Measurements from ENCODE around the gene GBP3. TPM values are rescaled to one million over a fixed set of nuclear protein-coding genes. Genes with fewer than 3 reads are reported as not detected.
A peak's percentile ranks its signal among the peaks of the same experiment; 100 is the strongest.
"Not testable (repeated sequence)": the region's sequence is repeated elsewhere in the genome, so short reads cannot be mapped to it uniquely, and the experiment has no call there.

The GBP3 gene
- total RNA-seq, 2 donors from 2014 or later, result 8.0 to 8.2 TPM

- peaks cover 8% of the 10 kb centered on the region for H3K4me1 ChIP-seq
- H3K27ac ChIP-seq, result peak overlapping the region; percentile 46 to 84 (median 62)
- H3K9me3 ChIP-seq, result no peaks in the 10 kb centered on the region
- intact Hi-C loops (cut with DNase I), result no loop called here
- ATAC-seq, result no peak
- TF ChIP-seq POLR2A (IDR thresholded peaks at IDR 0.05), result no peak
- no peak for TF ChIP-seq CTCF (IDR thresholded peaks at IDR 0.05)
- H3K27me3 ChIP-seq, result no peaks in the 10 kb centered on the region
- no peaks in the 10 kb centered on the region for H3K36me3 ChIP-seq (replicated peaks in 1 of 2; ENCODE audit: insufficient read depth in 1 of 2, low read depth in 2 of 2)
- no peak for DNase-seq
- H3K4me3 ChIP-seq, result no peak overlapping the region
These were observed 360 bp upstream of the GBP3 start for GRCh38 chr1:89023026-89023425.

DNA sequence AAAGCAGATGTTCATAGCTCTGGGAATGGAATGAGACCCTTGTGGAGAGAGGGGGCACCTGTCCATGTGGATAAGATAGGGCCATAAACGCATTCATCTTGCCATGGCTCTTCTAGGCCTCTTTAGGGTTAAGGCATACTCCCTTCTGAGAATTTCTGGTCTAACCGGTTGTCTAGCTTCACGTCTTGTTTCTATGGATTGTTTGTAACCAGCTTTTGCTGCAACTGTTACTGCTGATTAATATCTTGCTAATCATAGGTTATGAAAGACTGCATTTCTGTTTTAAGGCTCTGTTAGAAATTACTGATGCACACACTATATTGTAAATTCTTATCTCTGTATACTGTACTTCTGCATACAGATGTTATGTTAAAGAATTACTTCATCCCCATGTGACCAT lies 4.3 kb downstream of the GBP3 start:
- H3K9me3 ChIP-seq; H3K27me3 ChIP-seq; intact Hi-C loops (cut with DNase I); H3K4me1 ChIP-seq; ATAC-seq; H3K27ac ChIP-seq; H3K36me3 ChIP-seq (replicated peaks in 1 of 2; ENCODE audit: insufficient read depth in 1 of 2, low read depth in 2 of 2); DNase-seq; H3K4me3 ChIP-seq: not testable (repeated sequence)
- 33 to 34% methylated on average over 3 of the region's 3 CpGs for WGBS, 2 donors

DNA sequence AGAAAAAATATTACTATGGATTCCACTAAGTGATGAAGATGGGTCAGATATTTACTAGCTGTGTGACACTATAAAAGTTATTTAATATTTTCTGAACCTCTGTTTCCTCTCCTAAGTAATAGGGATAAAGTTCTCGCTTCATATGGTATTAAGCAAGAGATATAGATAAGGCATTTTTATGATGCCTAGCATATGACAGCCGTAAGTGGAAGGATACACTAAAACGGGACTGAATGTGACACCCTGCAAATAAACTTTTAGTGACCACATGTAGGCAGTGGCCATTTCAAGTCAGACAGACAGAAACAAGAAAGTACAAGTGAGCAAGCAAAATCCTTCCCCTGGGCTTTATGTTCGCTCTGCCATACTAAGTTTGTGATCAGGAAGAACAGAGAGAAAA lies 14.2 kb downstream of the GBP3 start:
- ATAC-seq (no peak), DNase-seq (no peak)
- Histone ChIP-seq H3K9me3 (no peaks in the 10 kb centered on the region), H3K36me3 (replicated peaks in 1 of 2; ENCODE audit: insufficient read depth in 1 of 2, low read depth in 2 of 2) (peaks cover 0 to 7% of the 10 kb centered on the region in 2 donors), H3K27me3 (no peaks in the 10 kb centered on the region), H3K4me1 (no peaks in the 10 kb centered on the region), H3K4me3 (no peak overlapping the region), H3K27ac (no peak overlapping the region)
- intact Hi-C loops (cut with DNase I), result loop anchor here (10.0 kb wide), 1 partner anchor 446 kb away; no protein-coding TSS in a partner anchor
- WGBS, 2 donors, result 73 to 79% methylated on average over 4 of the region's 4 CpGs
- TF ChIP-seq POLR2A (IDR thresholded peaks at IDR 0.05) (no peak), CTCF (IDR thresholded peaks at IDR 0.05) (no peak)

GRCh38 chr1:89005286-89006151 lies 17.1 kb downstream of the GBP3 start:
- DNase-seq (no peak), ATAC-seq (no peak)
- no peak for TF ChIP-seq CTCF (IDR thresholded peaks at IDR 0.05)
- WGBS, 2 donors, result 85 to 92% methylated on average over 9 of the region's 9 CpGs
- H3K4me1 ChIP-seq, result no peaks in the 10 kb centered on the region
- H3K4me3 ChIP-seq, result no peak overlapping the region
- H3K36me3 ChIP-seq (replicated peaks in 1 of 2; ENCODE audit: insufficient read depth in 1 of 2, low read depth in 2 of 2), result no peaks in the 10 kb centered on the region
- intact Hi-C loops (cut with DNase I), result loop anchor here (10.0 kb wide), 1 partner anchor 449 kb away; no protein-coding TSS in a partner anchor
- no peaks in the 10 kb centered on the region for H3K9me3 ChIP-seq
- H3K27ac ChIP-seq, result no peak overlapping the region
- H3K27me3 ChIP-seq, result no peaks in the 10 kb centered on the region

GRCh38 chr1:89002176-89002575 lies 20.5 kb downstream of the GBP3 start:
- not testable (repeated sequence) for H3K27me3 ChIP-seq; H3K4me1 ChIP-seq; H3K36me3 ChIP-seq (replicated peaks in 1 of 2; ENCODE audit: insufficient read depth in 1 of 2, low read depth in 2 of 2); H3K4me3 ChIP-seq; H3K9me3 ChIP-seq; H3K27ac ChIP-seq; ATAC-seq; DNase-seq
- intact Hi-C loops (cut with DNase I), result loop anchor here (5.0 to 10.0 kb wide), 2 partner anchors 355 to 453 kb away; no protein-coding TSS in a partner anchor

- Histone ChIP-seq H3K36me3 (replicated peaks in 1 of 2; ENCODE audit: insufficient read depth in 1 of 2, low read depth in 2 of 2) (no peaks in the 10 kb centered on the region), H3K4me3 (no peak overlapping the region), H3K27me3 (no peaks in the 10 kb centered on the region), H3K4me1 (no peaks in the 10 kb centered on the region), H3K27ac (no peak overlapping the region), H3K9me3 (no peaks in the 10 kb centered on the region)
- intact Hi-C loops (cut with DNase I), result loop anchor here (5.0 to 10.0 kb wide), 2 partner anchors 356 to 453 kb away; no protein-coding TSS in a partner anchor
- ATAC-seq, result no peak
- no peak for TF ChIP-seq POLR2A (IDR thresholded peaks at IDR 0.05)
- TF ChIP-seq CTCF (IDR thresholded peaks at IDR 0.05), result no peak
- no peak for DNase-seq
These were observed 21.2 kb downstream of the GBP3 start for GRCh38 chr1:89001510-89001909.
